Central memory CD4-positive, alpha-beta T cell (primary cell): ENCODE data around the gene TSPEAR.
"Not testable (repeated sequence)": the region's sequence is repeated elsewhere in the genome, so short reads cannot be mapped to it uniquely, and the experiment has no call there.

Experiments used
- DNase-seq: peaks from one replicate; pipeline ENCODE4 v3.0.0; 2022

TSPEAR gene

DNA sequence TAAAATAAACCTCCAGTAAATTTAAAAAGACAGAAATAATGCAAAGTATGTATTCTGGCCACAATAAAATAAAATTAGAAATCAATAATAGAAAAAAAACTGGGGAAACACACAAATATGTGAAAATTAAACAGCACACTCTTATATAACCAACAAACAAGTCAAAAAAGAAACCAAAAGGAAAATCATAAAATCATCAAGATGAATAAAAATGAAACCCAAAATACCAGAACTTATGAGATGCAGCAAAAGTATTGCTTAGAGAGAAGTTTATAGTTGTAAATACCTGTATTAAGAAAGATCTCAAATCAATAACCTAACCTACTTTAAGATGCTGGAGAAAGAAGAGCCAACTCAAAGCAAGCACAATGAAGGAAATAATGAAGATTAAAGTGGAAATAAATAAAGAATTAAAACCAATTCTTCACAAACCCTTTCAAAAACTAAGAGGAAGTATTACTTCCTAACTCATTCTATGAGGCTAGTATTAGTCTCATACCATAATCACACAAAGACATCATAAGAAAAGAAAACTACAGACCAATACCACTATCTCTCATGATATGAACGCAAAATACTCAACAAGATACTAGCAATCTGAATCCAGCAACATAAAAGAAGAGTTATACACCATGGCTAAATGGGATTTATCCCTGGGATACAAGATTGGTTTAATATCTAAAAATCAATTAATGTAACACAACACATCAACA lies 146.3 kb downstream of the TSPEAR start:
- DNase-seq, result no peak

DNA sequence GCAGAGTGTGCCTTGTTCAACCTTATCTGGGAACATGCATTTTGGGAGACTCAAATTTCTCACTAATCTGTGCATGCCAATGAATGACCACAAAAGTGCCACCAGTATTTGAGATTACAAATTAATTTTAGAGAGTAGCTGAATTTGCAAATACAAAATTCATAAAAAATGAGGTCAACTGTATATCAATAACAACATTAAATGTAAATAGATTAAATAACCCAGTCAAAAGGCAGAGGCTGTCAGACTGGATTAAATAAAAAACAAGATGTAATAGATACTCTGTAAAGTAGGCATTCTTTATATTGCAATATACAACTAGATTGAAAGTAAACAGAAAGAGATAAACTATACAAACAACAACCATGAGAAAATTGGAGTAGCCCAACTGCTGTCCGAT lies 147.3 kb downstream of the TSPEAR start:
- DNase-seq, result no peak

DNA sequence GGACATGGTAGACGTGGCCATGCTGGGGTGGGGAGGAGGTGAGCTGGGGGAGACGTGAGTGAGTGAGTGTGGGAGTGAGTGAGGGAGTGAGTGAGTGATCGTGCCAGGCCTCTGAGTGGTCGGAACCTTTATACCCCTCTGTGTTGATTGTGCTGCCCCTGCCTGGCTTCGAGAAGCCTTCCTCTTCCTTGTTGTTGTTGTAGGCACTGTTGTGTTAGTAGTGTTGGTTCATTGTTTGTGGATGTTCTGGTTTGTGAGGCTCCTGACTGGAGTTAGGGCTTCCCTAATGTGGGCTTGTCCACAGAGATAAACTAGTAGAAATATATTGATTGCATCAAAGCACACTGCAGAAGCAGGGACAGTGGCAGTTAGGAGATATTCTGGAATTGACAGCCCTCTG lies 152.7 kb downstream of the TSPEAR start, which contains the start of gene KRTAP10-3:
Gene KRTAP10-3 (minus strand): TSS at position 101 of the 400 bp plus-strand sequence. CDS start 80 bp downstream, at position 21.
- DNase-seq, result no peak

DNA sequence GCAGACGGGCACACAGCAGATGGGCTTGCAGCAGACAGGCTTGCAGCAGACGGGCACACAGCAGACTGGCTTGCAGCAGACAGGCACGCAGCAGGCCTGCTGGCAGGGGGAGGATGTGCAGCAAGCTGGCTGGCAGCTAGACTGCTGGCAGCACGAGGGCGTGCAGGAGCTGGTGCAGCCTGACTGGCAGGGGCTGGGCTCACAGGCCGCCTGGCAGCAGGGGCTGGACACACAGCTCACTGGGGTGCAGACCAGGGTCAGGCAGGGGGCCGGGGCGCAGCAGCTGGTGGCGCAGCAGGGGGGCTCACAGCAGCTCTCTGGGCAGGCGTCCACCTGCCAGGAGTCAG lies 153.1 kb downstream of the TSPEAR start:
- DNase-seq, result not testable (repeated sequence)

DNA sequence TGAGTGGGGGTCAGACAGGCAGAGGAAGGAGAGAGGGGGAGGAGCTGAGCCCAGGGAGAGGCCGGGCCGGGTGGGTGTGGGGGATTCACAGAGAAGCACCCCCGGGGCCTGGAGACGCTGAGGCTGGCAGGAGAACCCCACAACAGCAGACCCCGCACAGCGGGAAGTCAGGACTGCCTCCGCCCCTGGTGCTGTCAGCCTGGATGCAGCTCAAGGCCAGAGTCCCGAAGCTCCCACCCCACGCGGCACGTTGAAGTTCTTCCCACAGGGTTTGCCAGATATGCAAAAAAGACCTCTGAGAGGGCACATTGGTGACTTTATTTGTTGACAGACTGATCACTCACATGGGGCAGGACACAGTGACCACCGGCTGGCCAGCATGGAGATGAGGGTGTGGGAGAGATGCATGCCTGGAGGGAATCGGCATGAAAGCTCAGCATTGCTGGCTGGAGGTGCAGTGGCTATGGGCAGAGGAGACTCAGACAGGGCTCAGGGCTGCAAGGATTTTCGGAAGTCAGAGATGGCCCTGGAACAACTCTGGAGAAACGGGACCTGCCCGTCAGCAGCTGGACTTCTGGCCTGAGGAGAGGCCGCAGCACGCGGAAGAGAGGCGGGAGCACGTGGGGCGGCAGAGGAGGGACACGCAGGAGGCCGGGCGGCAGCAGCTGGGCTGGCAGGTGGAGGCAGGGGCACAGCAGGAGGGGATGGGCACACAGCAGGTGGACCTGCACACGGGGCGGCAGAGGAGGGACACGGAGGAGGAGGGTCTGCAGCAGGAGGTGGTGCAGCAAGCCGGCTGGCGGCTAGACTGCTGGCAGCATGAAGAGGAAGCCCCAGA lies 153.7 kb downstream of the TSPEAR start:
- DNase-seq, result no peak

DNA sequence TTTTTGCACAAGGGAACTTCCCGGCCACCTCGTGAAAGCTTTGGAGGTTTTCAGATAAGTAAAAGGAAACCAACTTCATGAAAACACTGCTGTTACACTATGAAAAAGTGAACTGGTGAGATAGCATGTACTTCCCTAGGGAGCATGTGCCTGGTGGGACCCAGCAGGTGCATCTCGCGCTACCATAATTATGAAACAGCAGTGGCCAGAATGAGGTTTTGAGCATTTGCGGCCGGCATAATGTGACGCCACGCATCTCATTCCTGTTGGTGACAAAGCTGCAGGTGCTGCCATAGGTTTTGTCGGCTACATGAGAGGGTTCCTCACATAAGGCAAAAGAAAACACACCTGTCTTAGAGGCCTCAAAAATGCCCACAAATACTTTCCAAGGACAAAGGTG lies 154.5 kb downstream of the TSPEAR start:
- DNase-seq, result no peak

DNA sequence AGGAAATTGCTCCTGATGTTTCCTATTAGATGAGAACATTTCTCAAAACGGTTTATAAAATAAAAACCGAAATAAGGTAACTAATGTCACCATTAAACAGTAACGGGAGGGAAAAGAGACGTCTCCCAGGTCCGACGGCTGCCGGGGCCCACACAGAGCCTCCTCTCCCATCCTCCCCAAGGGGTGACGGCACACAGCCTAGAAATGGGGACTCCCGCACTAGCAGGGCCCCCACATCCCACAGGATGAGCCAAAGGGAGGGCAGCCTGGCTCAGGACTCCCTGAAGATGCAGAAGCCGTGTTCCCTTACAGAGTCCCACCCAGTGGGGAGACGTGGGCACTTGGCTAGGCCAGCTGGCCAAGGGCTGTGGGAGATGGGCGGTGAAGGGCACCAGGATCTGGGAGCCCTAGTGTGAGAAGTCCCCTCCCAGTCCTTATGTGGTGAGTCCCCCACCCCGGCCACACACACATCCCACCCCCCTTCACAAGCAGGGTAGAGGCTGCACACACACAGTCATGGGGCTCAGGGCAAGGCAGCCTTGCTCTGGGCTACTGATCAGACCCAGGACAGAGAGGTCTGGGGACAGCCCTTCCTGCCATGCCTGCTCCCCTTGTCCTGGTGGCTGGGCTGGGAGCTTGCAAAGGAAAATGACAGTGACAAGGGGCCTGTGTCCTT lies 156.0 kb downstream of the TSPEAR start:
- DNase-seq, result no peak

DNA sequence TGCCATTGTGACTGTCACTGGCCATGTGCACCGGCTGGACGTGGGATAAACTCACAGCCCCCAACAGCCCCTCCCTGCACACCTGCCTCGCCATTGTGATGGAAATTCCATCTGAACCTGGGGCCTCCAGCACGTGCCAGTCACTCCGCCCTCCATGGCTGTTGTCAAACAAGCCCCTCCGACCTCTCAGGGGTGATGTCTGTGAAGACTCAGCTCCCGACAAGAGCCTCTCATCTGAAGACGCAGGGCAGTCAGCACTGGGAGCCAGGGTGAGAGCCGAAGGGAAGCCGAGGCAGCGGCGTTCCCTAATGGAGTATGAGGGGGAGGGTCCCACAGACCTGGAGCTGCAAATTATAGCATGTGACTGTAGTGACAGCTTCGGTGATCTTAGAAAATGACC lies 158.7 kb downstream of the TSPEAR start:
- DNase-seq, result no peak

DNA sequence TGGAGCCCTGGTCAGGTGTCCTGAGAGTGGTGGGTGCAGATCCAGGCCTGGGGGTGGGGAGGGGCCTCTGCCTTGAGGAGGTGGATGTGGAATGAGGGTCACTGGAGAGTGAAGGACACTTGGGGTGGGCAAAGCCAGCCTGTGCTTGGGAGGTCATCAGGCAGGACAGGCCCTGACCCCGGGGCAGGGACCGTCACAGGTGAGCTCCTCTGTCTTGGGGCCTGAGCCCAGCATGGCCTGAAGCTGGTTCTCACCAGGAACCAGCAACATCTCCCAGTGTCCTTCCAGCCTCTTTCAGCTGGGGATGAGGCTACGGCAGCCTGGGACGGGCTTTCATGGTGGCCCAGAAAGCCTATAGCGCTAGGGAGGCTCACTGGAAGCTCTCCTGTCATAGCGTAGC lies 159.2 kb downstream of the TSPEAR start:
- DNase-seq, result no peak

DNA sequence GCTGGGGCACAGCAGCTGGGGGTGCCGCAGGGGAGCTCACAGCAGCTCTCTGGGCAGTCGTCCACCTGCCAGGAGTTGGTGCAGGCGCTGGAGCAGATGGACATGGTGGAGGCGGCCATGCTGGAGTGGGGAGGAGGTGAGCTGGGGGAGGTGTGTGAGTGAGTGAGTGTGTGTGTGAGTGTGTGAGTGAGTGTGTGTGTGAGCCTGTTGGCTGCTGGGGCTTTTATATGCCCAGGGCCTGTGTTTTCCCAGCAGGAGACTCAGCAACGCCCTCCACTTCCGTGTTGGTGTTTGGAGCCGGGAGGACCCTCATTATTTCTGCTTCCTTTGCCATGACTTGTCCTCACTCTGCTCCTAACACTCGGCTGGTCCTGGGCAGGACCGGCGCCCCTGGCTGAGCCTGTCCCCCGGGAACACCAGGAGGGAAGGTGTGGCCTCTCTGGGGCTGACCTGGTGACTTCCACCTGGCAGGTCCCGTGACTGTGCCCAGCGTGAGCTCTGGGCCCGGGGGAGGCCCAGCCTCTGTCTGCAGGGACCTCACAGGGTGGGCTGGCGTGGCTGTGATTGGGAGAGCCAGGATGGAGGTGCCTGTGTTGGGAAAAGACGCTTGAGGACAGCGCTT lies 159.9 kb downstream of the TSPEAR start, which contains the start of gene KRTAP10-2:
Gene KRTAP10-2 (minus strand): TSS at position 166 of the 622 bp plus-strand sequence. CDS start 47 bp downstream, at position 119.
- DNase-seq, result no peak

DNA sequence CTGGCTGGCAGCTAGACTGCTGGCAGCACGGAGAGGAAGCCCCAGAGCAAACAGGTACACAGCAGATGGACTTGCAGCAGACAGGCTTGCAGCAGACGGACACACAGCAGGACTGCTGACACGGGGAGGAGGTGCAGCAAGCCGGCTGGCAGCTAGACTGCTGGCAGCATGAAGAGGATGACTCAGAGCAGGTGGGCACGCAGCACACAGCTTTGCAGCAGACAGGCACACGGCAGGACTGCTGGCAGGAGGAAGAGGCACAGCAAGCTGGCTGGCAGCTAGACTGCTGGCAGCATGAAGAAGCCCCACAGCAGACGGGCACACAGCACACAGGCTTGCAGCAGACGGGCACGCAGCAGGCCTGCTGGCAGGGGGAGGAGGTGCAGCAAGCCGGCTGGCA lies 160.6 kb downstream of the TSPEAR start:
- no peak for DNase-seq

DNA sequence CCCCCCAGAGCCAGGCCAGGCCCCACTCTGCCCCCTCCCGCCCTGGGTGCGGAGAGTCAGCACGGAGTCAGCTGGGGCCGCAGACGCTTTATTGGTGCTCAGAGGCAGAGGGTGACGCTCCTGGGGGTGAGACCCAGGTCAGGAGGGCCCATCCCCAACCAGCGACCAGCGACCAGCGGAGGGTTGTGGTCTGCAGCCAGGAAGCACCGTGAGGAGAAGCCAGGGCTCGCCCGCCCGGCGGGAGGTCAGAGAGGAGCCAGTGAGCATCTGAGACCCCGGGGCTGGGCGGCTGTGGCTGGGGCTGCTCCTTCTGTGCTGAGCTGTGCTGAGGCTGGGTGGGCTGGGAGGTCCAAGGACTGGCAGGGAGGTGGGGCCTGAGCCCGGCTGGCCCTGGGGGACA lies 161.1 kb downstream of the TSPEAR start:
- DNase-seq, result not testable (repeated sequence)

DNA sequence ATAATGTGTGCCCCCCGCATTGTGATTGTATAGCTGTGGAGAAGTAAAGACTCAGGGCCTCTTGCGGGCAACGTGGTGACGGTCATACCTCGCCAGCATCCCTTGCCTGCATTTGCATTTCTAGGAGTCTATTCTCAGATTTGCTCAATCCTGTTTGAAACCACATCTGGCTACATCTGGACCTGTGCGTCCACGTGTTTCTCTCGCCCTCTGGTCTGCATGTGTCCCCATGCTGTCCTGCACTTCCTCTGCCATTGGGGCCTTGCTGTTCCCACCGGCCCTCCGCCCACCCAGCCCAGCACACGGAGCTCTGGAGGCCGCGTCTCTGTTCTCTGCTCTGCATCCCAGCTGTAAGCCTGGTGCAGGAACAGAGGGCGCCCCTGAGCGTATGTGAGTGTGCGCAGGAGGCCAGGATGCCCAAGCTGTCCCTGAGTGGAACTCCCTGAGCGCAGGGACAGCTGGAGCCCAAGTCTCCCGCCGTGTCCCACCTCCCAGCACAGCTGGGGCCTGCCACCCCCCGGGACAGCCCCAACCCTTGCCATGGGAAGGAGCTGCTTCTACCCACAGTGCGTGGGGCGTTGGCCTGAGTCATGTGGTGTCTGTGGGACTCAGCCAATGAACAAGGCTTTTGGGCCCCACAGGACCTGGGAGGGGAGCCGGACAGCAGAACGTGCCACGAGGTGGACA lies 161.7 kb downstream of the TSPEAR start:
- no peak for DNase-seq

DNA sequence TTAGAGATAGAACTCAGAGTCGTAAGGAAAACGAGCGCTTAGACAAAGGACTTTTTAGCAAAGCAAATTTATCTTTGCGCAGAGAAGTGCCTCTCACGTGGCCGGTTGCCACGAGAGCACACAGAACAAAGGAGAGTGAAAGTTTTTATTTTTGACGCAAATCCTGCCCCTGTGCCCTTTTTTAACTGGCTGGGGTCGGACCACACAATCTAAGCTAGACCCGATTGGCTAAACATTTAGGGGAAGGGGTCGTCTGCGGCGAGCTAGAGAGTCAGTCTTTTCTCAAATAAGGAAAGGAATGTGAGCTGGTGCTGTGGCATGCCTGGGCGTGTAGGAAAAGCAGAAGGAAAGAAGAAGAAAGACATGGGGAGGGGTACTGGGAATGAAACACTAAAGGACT lies 162.4 kb downstream of the TSPEAR start:
- DNase-seq, result no peak

DNA sequence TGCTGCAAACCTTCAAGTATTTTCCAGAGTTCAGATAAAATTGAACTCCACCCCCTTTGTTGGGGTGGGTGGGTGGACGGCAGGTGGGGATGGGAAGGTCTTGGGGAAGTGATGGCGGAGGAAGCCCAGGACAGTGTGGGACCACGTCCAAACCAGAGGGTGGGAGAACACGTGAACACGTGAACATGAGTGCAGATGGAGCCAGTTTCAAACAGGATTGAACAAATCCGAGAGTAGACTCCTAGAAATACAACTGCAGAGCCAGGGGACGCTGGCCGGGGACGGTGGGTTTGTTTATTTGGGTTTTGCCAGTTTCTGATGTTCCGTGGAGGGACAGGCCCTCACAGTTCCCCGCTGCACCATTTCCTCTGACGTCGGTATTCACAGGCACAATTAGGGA lies 163.0 kb downstream of the TSPEAR start:
- DNase-seq, result no peak

DNA sequence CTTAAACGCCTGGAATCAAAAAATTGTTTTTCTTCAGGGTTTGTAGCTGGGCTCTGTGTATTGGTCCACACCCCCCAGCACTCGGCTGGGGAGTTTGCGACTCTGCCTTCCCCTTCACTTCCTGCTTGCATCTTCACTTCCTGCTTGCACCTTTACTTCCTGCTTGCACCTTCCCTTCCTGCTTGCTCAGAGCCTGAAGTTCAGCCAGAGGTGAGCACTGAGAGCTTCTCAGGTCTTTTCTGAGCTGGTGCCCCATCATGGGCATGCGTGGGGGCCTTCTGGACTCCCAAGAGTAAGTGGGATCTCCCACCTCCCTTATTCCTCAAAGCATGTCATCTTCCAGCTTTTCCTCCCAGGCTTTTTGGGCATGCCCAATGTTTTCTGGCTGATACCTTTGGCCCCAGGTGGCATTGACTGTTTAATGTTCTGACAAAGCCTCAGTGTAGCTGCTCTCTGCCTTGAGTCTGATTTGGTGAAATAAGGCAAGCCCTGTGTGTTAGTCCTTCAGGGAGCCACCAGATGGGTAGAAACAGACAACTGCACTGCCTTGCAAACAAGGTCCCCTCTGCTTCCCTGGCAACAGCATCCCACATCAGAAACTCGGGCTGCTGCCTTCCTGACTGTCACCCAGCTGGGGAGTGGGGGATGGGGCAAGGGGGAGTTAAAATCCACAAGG lies 163.6 kb downstream of the TSPEAR start:
- DNase-seq, result peak; percentile 48

DNA sequence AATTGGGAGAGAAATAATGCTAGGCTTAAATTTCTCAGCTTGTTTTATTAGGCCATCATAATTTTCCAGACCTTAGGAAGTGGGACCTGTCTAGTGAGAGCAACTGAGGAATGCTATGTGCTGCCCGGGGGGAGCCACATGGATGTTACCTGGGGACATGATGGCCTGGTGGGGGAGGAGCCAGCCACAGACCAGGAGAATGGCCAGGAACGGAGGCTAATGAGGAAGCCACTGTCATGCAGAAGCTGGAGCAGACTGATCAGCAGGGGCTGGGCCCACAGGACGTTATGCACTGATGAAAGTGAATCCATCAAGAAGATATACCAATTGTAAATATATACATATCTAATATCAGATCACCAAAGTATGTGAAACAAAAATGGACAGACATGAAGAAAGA lies 166.8 kb downstream of the TSPEAR start:
- DNase-seq, result no peak

DNA sequence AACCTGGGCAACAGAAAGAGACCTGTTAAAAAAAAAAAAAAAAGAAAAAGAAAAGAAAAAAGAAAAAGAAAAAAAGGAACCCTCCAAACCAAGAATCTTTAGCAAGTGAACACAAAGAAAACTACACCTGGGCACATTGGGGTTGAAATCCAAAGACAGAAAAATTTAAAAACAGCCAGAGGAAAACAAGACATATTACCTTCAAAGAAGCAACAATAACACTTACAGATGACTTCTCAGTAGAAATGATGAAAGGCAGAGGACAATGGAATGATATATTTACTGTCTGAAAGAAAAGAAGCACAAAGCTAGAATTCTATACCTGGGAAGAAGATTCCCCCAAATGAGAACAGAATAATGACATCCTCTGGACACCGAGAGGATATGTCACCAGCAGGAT lies 168.7 kb downstream of the TSPEAR start:
- DNase-seq, result no peak

DNA sequence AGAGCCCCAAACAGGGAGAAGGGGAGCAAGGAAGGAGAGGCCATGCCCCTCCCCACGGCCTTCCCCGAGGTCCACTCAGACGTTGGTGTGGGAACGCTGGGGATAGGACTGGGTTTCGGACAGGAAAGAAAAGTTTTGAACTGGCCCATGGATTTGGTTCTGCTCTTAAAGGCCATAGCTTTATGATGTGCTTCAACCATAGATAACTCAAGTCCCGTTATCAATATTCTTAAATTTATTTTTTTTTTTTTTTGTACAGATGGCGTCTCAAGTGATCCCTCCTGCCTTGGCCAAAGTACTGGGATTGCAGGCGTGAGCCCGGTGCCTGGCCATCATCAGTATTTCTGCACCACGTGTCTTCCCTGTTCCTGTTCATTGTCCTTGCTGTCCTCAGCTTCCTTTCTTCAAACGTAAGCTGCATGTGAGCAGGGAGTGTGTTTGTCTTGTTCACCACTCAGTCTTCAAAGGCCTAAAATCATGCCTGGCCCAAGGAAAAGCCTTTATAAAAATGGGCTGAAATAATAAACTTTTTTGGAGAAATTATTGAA lies 170.6 kb downstream of the TSPEAR start:
- DNase-seq, result no peak

DNA sequence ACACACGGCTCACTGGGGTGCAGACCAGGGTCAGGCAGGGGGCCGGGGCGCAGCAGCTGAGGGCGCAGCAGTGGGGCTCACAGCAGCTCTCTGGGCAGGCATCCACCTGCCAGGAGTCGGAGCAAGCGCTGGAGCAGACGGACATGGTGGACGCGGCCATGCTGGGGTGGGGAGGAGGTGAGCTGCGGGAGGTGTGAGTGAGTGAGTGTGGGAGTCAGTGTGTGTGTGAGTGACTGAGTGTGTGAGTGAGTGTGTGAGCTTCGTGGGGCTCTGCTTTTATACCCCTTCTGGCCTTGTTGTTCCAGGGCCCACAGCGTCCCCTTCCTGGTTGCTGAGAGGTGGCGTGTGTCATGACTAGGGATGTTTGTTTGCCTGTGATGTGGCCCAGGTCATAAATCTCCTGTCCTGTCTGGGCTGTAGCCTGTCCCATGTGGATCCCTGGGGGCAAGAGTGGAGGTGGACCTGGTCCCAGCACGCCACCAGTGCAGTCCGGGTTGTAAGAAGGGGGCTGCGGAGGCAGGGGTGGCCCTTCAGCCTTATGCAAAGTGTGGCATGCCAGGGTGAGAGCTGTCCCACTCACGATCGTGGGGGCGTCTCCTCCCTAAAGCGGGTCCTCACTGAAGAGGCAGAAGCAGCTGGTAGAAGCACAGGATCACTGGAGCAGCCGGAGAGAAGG lies 171.2 kb downstream of the TSPEAR start, which contains the start of gene KRTAP10-1:
Gene KRTAP10-1 (minus strand): TSS at position 205 of the 676 bp plus-strand sequence. CDS start 45 bp downstream, at position 160.
- DNase-seq, result no peak

DNA sequence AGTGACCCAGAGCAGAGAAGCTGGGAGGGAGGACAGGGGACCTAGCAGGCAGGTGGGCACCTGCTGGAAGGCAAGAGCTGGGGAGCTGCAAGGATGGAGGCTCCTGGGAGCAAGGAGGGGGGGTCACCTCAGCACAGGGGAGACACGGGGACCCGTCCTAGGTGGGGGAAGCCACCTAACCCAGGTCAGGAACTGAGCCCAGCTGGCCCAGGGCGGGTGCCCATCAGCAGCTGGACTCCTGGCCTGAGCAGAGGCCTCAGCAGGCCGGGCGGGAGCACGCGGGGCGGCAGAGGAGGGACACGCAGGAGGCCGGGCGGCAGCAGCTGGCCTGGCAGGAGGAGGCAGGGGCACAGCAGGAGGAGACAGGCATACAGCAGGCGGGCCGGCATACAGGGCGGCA lies 172.3 kb downstream of the TSPEAR start:
- no peak for DNase-seq
